Measurements from ENCODE around the gene ESYT3. TPM values are rescaled to one million over a fixed set of nuclear protein-coding genes. Genes with fewer than 3 reads are reported as not detected.
"Not testable (repeated sequence)": the region's sequence is repeated elsewhere in the genome, so short reads cannot be mapped to it uniquely, and the experiment has no call there.

The ESYT3 gene
- total and polyA plus RNA-seq, 2 donors (not counting 1 experiment from before 2014, with no cell fraction given), result 0.17 TPM; not detected in 1

GRCh38 chr3:138479438-138479863 lies 45.0 kb downstream of the ESYT3 start:
- no peaks in the 10 kb centered on the region for H3K79me2 ChIP-seq (ENCODE audit: control insufficient read depth, insufficient read depth, low read length)
- no peak overlapping the region for H3K9ac ChIP-seq (ENCODE audit: insufficient read depth, low read length)
- H3K36me3 ChIP-seq (ENCODE audit: control insufficient read depth, insufficient read depth, low read length), result no peaks in the 10 kb centered on the region
- no peak overlapping the region for H2AFZ ChIP-seq (ENCODE audit: low read length)
- no peaks in the 10 kb centered on the region for H3K4me1 ChIP-seq (ENCODE audit: control insufficient read depth, extremely low read depth, insufficient read depth, low read length)
- no peak overlapping the region for H3K4me2 ChIP-seq (ENCODE audit: extremely low read depth, insufficient read depth, low read length)
- no peak for TF ChIP-seq EZH2 (IDR thresholded peaks at IDR 0.05; ENCODE audit: low read length, missing control alignments)
- TF ChIP-seq, protein P1, sequence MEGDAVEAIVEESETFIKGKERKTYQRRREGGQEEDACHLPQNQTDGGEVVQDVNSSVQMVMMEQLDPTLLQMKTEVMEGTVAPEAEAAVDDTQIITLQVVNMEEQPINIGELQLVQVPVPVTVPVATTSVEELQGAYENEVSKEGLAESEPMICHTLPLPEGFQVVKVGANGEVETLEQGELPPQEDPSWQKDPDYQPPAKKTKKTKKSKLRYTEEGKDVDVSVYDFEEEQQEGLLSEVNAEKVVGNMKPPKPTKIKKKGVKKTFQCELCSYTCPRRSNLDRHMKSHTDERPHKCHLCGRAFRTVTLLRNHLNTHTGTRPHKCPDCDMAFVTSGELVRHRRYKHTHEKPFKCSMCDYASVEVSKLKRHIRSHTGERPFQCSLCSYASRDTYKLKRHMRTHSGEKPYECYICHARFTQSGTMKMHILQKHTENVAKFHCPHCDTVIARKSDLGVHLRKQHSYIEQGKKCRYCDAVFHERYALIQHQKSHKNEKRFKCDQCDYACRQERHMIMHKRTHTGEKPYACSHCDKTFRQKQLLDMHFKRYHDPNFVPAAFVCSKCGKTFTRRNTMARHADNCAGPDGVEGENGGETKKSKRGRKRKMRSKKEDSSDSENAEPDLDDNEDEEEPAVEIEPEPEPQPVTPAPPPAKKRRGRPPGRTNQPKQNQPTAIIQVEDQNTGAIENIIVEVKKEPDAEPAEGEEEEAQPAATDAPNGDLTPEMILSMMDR (conservative IDR thresholded peaks at IDR 0.05 in 1 of 2, IDR thresholded peaks at IDR 0.05 in 1 of 2; ENCODE audit: low read depth in 1 of 2, low read length in 2 of 2), result peak; percentile 81 to 96
- no peak overlapping the region for H3K4me3 ChIP-seq (replicated peaks in 1 of 4; ENCODE audit: control extremely low read depth in 1 of 4, insufficient read depth in 1 of 4, low read depth in 3 of 4, low read length in 4 of 4)
- no peaks in the 10 kb centered on the region for H3K27me3 ChIP-seq (ENCODE audit: control insufficient read depth, insufficient read depth, low read length)
- no peaks in the 10 kb centered on the region for H4K20me1 ChIP-seq (ENCODE audit: control insufficient read depth, extremely low read depth, insufficient read depth, low read length)
- no peaks in the 10 kb centered on the region for H3K9me3 ChIP-seq (ENCODE audit: control insufficient read depth, insufficient read depth, low read depth, low read length)
- no peak overlapping the region for H3K27ac ChIP-seq (ENCODE audit: insufficient read depth, low read length)
- DNase-seq (ENCODE audit: low read depth in 2 of 2), result peak; percentile 27 to 61

- H3K9ac ChIP-seq (ENCODE audit: insufficient read depth, low read length); H4K20me1 ChIP-seq (ENCODE audit: control insufficient read depth, extremely low read depth, insufficient read depth, low read length); H3K79me2 ChIP-seq (ENCODE audit: control insufficient read depth, insufficient read depth, low read length); H3K36me3 ChIP-seq (ENCODE audit: control insufficient read depth, insufficient read depth, low read length); H3K4me3 ChIP-seq (replicated peaks in 1 of 4; ENCODE audit: control extremely low read depth in 1 of 4, insufficient read depth in 1 of 4, low read depth in 3 of 4, low read length in 4 of 4); H3K9me3 ChIP-seq (ENCODE audit: control insufficient read depth, insufficient read depth, low read depth, low read length); H3K4me2 ChIP-seq (ENCODE audit: extremely low read depth, insufficient read depth, low read length); H3K27ac ChIP-seq (ENCODE audit: insufficient read depth, low read length); DNase-seq (ENCODE audit: low read depth in 2 of 2); H3K4me1 ChIP-seq (ENCODE audit: control insufficient read depth, extremely low read depth, insufficient read depth, low read length); H2AFZ ChIP-seq (ENCODE audit: low read length); H3K27me3 ChIP-seq (ENCODE audit: control insufficient read depth, insufficient read depth, low read length): not testable (repeated sequence)
Observed at GRCh38 chr3:138484672-138485071, 50.3 kb downstream of the ESYT3 start.

- H3K9ac ChIP-seq (ENCODE audit: insufficient read depth, low read length); H3K4me1 ChIP-seq (ENCODE audit: control insufficient read depth, extremely low read depth, insufficient read depth, low read length); DNase-seq (ENCODE audit: low read depth in 2 of 2); H3K4me3 ChIP-seq (replicated peaks in 1 of 4; ENCODE audit: control extremely low read depth in 1 of 4, insufficient read depth in 1 of 4, low read depth in 3 of 4, low read length in 4 of 4); H3K79me2 ChIP-seq (ENCODE audit: control insufficient read depth, insufficient read depth, low read length); H3K27ac ChIP-seq (ENCODE audit: insufficient read depth, low read length); H3K4me2 ChIP-seq (ENCODE audit: extremely low read depth, insufficient read depth, low read length); H3K27me3 ChIP-seq (ENCODE audit: control insufficient read depth, insufficient read depth, low read length); H2AFZ ChIP-seq (ENCODE audit: low read length); H3K36me3 ChIP-seq (ENCODE audit: control insufficient read depth, insufficient read depth, low read length); H4K20me1 ChIP-seq (ENCODE audit: control insufficient read depth, extremely low read depth, insufficient read depth, low read length); H3K9me3 ChIP-seq (ENCODE audit: control insufficient read depth, insufficient read depth, low read depth, low read length): not testable (repeated sequence)
Observed at GRCh38 chr3:138486580-138486979, 52.2 kb downstream of the ESYT3 start.

GRCh38 chr3:138491971-138492370 lies 57.6 kb downstream of the ESYT3 start:
- H3K9me3 ChIP-seq (ENCODE audit: control insufficient read depth, insufficient read depth, low read depth, low read length), result no peaks in the 10 kb centered on the region
- H2AFZ ChIP-seq (ENCODE audit: low read length), result no peak overlapping the region
- no peak overlapping the region for H3K27ac ChIP-seq (ENCODE audit: insufficient read depth, low read length)
- H3K4me1 ChIP-seq (ENCODE audit: control insufficient read depth, extremely low read depth, insufficient read depth, low read length), result peaks cover 8% of the 10 kb centered on the region
- H3K4me3 ChIP-seq (replicated peaks in 1 of 4; ENCODE audit: control extremely low read depth in 1 of 4, insufficient read depth in 1 of 4, low read depth in 3 of 4, low read length in 4 of 4), result no peak overlapping the region
- no peak overlapping the region for H3K9ac ChIP-seq (ENCODE audit: insufficient read depth, low read length)
- H3K27me3 ChIP-seq (ENCODE audit: control insufficient read depth, insufficient read depth, low read length), result no peaks in the 10 kb centered on the region
- no peaks in the 10 kb centered on the region for H3K79me2 ChIP-seq (ENCODE audit: control insufficient read depth, insufficient read depth, low read length)
- DNase-seq (ENCODE audit: low read depth in 2 of 2), result no peak
- no peaks in the 10 kb centered on the region for H4K20me1 ChIP-seq (ENCODE audit: control insufficient read depth, extremely low read depth, insufficient read depth, low read length)
- H3K4me2 ChIP-seq (ENCODE audit: extremely low read depth, insufficient read depth, low read length), result no peak overlapping the region
- H3K36me3 ChIP-seq (ENCODE audit: control insufficient read depth, insufficient read depth, low read length), result no peaks in the 10 kb centered on the region
- TF ChIP-seq, protein P1 (conservative IDR thresholded peaks at IDR 0.05 in 1 of 2, IDR thresholded peaks at IDR 0.05 in 1 of 2; ENCODE audit: low read depth in 1 of 2, low read length in 2 of 2), result no peak
- TF ChIP-seq EZH2 (IDR thresholded peaks at IDR 0.05; ENCODE audit: low read length, missing control alignments), result no peak

Measured in fibroblast of lung (primary cell).